ENCODE data around the gene PRKAR1A.
"Not testable (repeated sequence)": the region's sequence is repeated elsewhere in the genome, so short reads cannot be mapped to it uniquely, and the experiment has no call there.

The PRKAR1A gene

DNA sequence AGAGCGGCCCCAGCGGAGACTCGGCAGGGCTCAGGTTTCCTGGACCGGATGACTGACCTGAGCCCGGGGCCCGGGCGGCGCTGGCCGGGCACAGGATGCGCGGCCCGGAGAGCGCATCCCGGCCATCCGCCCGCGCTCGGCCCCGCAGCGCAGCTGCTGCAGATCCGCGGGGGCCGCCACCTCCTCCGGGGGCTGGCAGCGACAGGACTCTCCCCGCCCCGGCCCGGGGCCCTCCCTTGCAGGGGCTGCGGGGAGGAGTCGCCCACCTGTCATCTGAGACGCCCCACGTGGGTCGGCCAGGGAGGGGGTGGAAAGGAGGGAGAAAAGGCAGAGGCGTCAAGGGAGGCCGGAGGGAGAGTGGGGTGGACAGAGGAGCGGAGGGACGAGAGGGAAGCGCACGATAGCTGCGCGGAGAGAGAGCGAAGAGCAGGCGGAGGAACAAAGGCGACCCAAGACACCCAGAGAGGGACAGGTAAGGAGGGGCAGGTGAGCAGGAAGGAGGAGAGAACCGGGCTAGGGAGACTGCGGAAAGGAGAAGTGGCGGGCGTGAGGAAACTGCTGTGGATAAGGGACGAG lies 471 bp upstream of the PRKAR1A start:
- peak; percentile 68 to 78 for DNase-seq (ENCODE audit: low read depth in 2 of 2)

DNA sequence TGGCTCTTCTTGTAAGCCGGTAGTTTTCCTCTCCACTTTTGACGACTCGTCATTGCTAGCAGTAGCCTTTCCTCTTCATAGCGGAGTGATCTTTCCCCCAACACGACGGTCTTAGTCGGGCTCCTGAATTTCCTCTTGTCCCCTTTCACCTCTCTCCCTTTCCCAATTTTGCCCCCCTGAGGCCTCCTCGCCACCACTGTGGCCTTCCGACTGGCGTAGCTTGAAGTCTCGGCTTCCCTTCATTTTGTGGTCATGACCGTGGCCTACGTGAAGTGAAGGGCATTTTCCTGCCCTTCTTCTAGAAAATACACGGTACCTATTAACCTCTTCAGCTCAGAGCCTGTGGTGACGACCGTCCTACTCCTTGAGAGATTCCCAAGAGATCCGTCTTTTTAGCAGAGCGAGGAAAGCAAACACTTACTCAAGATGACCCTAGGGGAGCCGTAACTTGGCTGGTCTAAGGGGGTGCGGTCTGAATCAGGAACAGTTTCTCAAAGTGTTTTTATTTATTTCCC lies 787 bp downstream of the PRKAR1A start:
- no peak for DNase-seq (ENCODE audit: low read depth in 2 of 2)

DNA sequence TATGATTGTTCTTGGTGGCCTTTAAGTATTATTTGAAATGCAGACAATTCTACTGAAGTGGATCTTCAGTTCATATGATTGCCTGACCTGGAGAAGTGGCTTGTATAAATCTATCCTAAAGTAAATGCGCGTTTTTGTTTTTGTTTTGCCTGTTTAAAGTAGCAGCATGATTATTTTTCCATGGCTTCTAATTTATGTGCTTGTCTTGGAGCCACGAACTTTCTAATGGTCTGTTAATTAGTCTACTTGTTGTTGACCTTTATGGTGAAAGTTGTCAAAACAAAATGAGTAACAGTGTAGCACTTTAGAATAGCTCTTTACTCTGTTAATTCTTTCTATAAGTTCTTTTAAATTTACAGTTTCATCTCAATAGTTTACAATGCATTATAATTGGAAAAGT lies 1.7 kb downstream of the PRKAR1A start:
- no peak for DNase-seq (ENCODE audit: low read depth in 2 of 2)

DNA sequence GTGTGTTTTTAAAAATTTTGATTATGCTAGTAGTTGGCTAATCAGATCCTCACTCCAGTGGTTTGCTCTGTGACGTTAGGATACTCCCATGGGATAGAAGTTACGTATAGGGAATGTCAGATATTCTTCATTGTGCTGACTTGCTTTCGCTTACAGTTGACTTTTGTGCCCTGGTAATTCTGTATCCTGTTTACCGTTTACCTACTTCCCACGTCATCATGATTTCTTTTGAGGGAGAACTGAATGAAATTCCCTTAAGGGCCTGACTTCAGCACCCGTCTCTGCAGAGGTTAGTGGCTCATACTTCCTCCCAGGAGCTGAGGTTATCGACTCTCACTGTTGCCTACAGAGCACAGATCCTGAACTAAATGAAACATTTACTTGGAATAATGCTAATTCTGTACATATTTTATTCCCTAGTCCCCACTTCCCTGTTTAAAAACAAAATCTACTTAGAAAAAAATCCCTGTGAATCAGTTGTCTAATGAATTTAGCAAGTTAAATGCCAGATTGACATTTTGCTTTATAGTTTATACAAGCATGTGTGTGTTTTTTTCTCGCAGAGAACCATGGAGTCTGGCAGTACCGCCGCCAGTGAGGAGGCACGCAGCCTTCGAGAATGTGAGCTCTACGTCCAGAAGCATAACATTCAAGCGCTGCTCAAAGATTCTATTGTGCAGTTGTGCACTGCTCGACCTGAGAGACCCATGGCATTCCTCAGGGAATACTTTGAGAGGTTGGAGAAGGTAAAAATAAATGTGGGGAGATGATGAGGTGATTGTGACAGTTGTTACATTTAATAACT lies 2.8 kb downstream of the PRKAR1A start:
- DNase-seq (ENCODE audit: low read depth in 2 of 2): no peak

DNA sequence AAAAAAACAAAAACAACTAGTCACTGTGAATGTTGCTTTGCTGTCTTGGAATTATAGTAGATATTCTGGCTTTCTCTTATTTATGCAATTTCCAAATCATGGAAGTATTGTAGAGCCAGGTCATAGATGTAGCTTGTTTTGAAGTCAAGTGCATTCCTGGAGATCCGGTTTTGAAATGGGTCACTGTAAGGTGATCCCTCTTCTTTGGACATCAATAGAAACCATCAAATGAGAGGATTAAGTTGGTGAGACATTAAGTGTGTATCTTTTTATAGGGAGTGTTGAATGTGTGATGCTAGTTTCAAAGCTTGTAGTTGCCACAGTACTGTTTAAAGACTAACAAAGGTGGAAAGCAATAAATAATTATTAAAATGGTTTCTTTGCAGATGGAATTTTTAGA lies 4.5 kb downstream of the PRKAR1A start:
- DNase-seq (ENCODE audit: low read depth in 2 of 2): no peak

DNA sequence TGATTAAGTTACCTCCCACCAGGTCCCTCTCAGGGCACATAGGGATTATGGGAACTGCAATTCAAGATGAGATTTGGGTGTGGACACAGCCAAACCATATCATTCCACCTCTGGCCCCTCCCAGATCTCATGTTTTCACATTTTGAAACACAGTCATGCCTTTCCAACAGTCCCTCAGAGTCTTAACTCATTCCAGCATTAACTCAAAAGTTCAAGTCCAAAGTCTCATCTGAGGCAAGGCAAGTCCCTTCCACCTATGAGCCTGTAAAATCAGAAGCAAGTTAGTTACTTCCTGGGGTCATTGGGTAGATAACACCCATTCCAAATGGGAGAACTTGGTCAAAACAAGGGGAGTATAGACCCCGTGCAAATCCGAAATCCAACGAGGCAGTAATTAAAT lies 5.4 kb downstream of the PRKAR1A start:
- not testable (repeated sequence) for DNase-seq (ENCODE audit: low read depth in 2 of 2)

DNA sequence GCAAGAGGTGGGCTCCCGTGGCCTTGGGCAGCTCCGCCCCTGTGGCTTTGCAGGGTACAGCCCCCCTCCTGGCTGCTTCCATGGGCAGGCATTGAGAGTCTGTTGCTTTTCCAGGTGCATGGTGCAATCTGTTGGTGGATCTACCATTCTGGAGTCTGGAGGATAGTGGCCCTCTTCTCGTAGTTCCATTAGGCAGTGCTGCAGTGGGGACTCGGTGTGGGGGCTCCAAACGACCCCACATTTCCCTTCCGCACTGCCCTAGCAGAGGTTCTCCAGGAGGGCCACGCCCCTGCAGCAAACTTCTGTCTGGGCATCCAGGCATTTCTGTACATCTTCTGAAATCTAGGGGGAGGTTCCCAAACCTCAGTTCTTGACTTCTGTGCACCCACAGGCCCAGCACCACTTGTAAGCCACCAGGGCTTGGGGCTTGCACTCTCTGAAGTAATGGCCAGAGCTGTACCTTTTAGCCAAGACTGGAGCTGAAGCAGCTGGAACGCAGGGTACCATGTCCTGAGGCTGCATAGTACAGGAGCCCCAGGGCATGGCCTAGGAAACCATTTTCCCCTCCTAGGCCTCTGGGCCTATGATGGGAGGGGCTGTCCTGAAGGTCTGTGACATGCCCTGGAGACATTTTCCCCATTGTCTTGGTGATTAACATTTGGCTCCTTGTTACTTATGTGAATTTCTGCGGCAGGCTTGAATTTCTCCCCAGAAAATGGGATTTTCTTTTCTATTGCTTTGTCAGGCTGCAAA lies 6.0 kb downstream of the PRKAR1A start:
- DNase-seq (ENCODE audit: low read depth in 2 of 2): no peak

DNA sequence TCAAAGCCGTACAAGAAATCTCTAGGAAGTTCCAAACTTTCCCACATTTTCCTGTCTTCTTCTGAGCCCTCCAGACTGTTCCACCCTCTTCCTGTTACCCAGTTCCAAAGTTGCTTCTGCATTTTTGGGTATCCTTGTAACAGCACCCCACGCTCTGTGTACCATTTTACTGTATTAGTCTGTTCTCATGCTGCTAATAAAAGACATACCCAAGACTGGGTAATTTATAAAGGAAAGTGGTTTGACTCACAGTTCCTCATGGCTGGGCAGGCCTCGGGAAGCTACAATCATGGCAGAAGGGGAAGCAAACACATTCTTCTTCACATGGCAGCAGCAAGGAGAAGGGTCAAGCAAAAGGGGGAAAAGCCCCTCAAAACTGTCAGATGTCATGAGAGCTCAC lies 6.8 kb downstream of the PRKAR1A start:
- DNase-seq (ENCODE audit: low read depth in 2 of 2): not testable (repeated sequence)

DNA sequence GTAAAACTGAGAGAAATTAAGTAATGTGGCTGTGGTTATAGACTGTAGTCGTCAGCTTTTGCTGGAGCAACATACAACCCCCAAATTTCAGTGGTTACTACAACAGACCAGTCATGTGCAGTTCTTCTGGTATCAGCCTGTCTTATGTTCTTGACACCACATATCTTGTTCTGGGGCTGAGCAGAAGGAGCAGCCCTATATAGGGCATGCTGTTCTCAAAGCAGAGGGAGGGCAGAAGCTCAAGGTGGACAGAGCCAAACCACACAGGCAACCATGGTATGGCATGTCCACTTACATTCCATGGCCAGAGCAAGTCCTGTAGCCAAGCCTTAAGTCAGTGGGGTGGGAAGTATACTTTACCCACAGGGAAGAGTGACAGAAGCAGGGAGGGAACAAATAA lies 7.7 kb downstream of the PRKAR1A start:
- DNase-seq (ENCODE audit: low read depth in 2 of 2): no peak

DNA sequence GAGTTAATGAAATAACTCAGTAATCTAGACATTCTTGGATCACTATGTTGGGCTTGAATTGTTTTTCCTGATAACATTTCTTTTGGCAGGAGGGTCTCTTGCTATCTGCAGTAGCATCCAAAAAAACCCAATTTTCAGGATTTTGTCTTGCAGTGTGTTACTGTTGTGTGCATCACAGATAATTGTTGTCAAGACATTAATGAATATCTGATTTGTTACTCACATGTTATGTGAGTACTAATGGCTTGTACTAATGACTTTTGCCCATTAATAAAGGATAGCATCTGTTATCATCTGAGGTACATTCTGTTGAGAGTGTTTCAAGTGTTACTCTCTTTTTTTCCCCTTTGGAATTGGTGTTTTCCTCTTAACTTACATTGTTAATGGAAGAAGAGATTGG lies 10.0 kb downstream of the PRKAR1A start:
- DNase-seq (ENCODE audit: low read depth in 2 of 2): no peak

DNA sequence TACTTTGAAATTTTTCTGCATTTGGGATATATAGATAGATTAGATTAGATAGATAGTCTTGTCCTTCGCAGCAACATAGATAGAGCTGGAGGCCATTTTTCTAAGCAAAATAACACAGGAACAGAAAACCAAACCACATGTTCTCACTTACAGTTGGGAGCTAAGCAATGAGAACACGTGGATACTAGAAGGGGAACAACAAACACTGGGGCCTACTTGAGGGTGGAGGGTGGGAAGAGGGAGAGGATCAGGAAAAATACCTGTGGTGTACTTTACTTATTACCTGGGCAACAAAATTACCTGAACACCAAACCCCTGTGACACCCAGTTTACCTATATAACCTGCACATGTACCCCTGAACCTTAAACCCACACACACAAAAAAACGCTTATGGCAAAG lies 14.3 kb downstream of the PRKAR1A start:
- DNase-seq (ENCODE audit: low read depth in 2 of 2): no peak

DNA sequence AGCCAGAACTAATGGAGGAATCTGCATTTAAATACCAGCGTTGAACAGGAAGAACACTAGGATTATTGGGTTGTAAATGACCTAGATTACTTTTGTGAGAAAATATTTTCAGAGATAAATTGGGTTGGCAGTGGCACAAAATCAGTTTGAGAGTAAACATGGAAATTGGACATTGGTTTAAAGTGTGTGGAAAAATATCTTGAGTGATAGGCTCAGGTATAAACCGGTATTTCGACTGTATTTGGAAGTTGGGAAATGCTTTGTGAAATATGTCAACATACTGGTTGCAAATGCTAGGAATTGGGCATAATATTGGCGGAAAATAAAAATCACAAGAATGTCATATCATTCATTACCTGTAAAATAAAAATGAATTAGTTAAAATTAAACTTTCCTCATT lies 15.1 kb downstream of the PRKAR1A start:
- no peak for DNase-seq (ENCODE audit: low read depth in 2 of 2)

DNA sequence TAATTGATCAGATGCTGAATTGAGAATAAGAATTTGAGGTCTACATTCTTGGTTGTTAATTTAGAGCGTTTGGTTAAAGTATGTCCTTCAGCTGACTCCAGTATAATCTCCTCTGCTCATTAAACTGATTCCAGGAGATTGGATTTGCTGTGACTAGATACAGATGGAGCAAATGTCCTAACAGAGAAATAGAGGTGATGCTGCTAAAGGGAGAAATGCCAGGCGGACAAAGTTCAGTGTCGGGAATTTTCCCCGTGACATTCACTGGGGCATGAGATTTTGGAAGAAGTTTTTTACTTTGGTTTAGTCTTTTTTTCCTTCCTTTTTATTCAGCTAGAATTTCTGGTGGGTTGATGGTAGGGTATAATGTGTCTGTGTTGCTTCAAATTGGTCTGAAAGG lies 19.0 kb downstream of the PRKAR1A start:
- DNase-seq (ENCODE audit: low read depth in 2 of 2): no peak

DNA sequence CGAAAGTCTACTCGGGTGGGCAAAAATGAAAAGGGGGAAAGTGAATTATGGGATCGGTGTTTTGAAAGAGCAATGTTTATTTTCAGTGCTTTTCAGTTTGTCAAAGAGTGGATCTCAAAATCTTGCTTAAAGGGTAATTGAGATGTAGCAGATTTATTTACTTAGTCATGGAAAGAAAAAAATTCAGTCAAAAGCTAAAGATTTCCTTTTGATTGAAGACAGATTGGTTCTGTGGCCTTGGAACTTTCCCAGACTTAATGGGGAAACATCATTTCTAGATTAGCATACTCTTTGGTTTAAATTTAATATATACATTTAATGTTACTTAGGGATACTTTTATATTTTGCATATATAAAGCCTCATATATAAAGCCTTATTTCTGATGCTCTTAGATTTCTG lies 20.6 kb downstream of the PRKAR1A start:
- no peak for DNase-seq (ENCODE audit: low read depth in 2 of 2)

DNA sequence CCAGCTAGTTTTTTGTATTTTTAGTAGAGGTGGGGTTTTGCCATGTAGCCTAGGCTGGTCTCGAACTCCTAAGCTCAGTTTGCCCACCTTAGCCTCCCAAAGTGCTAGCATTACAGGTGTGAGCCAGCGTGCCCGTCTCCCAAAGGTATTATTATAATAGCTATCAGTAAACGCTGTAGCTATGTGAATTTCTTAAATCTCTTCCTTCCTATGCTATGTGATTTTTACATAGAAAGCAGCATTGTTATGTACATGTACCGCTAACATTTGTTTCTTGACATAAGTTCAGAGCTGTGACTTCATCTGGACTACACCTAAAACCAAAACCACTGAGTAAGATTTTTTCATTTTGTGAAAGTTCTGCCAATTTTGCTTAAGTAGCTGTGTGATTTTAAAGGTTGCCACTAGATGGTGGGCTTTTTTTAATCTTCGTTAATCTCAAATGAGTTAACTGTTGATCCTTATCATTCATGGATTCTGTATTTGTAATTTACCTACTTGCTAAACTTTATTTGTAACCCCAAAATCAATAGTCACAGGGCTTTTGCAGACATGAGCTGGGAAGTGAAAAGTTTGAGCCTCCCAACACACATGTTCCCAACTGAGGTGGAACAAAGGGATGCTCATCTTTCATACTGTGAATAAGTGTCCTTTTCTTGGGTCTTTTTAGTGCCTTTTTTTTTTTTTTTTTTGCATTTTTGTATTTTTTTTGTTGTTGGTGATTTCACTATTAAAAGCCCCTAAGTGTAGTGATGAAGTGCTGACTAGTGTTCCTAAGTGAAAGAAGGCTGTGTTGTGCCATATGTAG lies 21.9 kb downstream of the PRKAR1A start:
- DNase-seq (ENCODE audit: low read depth in 2 of 2): no peak

DNA sequence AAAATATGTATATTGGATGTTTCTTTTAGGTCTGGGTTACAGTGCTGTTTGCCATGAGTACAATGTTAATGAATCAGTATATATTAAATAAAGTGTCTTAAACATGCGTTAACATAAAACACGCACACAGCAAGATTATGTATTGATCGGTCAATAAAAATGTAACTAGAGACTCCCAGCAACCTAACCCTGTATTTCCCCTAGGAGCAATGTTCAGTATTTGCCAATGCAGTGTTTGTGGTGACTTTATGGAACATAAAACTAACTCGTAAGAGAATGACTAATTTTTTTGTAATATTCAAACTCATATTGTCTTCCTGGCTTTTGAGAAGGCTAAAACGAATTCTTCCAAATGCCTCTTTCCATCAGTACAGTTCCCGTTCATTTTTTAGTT lies 22.5 kb downstream of the PRKAR1A start:
- DNase-seq (ENCODE audit: low read depth in 2 of 2): no peak

DNA sequence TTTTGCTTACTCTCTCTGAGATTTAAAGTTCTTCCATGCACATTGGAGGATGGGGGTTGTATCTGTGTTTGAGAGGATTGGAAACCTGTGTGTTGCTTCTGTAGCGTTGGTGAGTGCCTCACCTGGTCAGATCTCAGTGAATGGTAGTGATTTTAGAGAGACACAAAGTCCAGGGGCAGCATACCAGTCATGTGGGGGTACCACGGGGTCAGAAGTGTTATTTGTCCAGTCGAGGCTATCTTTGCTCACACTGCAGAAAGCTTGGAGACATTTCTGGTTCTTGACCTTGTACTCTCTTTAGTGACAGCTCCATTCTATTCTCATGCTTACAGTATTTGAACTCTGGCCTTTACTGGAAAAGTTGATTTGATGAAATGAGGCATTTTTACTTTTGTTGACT lies 23.7 kb downstream of the PRKAR1A start:
- no peak for DNase-seq (ENCODE audit: low read depth in 2 of 2)

DNA sequence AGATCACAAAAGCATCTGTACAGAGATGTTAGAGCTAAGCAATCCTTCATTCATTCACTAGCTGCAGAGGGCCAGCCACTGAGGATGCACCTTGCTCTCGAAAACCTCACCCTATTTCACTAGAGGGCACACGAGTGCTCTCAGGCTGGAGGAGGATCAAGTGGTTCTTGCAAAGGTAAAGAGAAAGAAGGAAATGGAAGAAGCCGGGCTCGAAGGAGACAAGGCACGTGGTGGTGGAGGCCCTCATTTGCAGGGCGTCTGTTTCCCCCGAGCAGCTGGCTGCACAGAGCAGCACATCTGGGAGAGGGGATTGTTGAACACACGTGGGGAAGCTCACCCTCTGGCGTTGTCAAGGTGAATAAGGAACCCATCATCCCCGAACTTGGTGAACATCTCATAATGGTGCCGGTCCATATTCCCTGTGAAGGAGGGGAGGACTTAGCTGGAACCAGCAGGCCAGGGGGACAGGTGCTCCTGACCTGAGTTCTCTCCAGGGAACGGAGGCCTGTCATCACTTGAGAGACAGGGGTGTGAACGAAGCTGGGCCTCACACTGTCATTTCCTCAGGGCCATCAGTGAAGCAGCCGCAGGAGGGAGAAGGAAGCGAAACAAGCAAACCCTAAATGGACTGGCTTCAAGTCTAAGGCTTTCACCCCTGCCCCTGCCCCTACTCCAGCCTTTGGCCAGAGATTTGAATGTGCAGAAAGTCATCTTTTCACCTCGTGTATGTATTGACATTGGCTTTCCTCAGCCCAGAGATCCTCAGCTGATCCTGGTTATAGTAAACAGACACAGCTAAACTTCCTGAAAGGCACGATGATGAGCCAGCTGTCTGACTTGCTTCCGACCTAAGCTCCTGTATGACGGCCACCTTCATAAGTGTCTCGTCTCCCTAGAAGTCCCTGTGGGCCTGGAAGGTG lies 27.6 kb downstream of the PRKAR1A start:
- DNase-seq (ENCODE audit: low read depth in 2 of 2): no peak

DNA sequence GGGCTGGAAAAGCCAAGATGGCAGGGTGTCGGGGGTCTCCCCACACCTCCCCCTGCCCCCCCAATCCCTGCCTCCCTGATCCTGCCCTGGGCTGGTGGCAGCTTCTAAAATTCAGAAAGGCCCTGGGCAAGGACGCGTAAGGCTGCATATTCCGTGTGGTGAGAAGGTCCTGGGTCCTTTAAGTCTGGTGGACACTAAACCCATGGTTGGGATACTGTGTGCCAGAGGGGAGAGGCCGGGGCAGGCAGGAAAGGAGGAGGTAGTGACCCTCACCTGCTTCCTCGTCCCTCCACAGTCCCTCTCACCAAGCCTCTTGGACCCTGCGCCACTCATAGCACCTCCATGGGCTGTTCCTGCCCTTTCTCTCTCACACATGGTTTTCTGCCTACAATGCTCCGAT lies 28.8 kb downstream of the PRKAR1A start:
- no peak for DNase-seq (ENCODE audit: low read depth in 2 of 2)

DNA sequence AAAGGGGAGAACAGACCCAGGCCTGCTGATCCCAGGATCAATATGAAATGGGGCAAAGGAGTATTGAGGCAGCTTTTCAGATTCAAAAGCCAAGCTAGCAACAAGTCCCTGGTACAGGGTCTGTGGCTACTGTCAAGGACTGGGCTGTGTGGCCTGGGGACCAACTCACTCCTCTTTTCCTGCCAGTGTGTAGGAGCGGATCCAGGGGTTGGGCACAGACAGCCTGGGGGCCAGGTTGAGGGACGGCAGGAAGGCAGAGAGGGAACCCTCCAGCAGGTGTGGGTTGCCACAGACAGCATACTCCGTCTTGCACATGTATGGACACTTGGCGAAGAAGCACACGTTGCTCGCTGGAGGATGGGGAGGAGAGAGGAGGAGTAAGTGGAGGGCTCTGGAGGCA lies 29.6 kb downstream of the PRKAR1A start:
- DNase-seq (ENCODE audit: low read depth in 2 of 2): no peak

All from stimulated activated CD8-positive, alpha-beta memory T cell treated with anti-CD3 and anti-CD28 coated beads, Interleukin-7, amount 100 ng/mL, for 4 hours (primary cell).